HepG2 (cell line): ENCODE data around the gene HADHA. TPM values are rescaled to one million over a fixed set of nuclear protein-coding genes. Genes with fewer than 3 reads are reported as not detected.

Source experiments
- ATAC-seq: fragments of 200-7000 bp; cut with Tn5 transposase; 3 replicates; pipeline ENCODE4 v1.9.1; 2020; ENCODE audit warnings: mild to moderate bottlenecking, moderate library complexity
- BruUV-seq: library from RNA; stranded (reverse); fragments of 400-500 nt; replicated peaks from 2 replicates; lab custom pipeline; 2021; lab: Mats Ljungman, UMichigan
- CTCF ChIA-PET: fragments of 300-600 bp; formaldehyde crosslinking; extraction: SDS; loops from one replicate; lab custom pipeline; 2021; ENCODE audit warnings: low total read pairs, inconsistent platforms, low intra/inter-chr PET ratio; lab: Yijun Ruan, JAX
- POLR2A ChIA-PET: fragments of 350-600 bp; sonication (Branson Sonifier 250); formaldehyde crosslinking; loops from one replicate; lab custom pipeline; 2020; ENCODE audit warnings: antibody characterized with exemption, inconsistent platforms; lab: Yijun Ruan, JAX
- DNase-seq: peaks from one replicate; pipeline ENCODE4 v3.0.0-alpha.2; 2015; ENCODE audit warnings: low spot score
- FAIRE-seq: peaks from 3 replicates; lab custom pipeline; 2011; peaks lifted over from hg19 to GRCh38; lab: Jason Lieb, UNC
- H2AFZ ChIP-seq: one replicate; pipeline ENCODE4 v1.6.1; 2011; ENCODE audit warnings: low read length, inconsistent platforms
- H3K27ac ChIP-seq: fragments of 300-600 bp; 3 replicates; pipeline ENCODE4 v1.8.0; 2011; ENCODE audit warnings: mixed run types, mild to moderate bottlenecking, mixed read lengths, low read length, inconsistent platforms; ENCODE audit not compliant: insufficient read depth; ENCODE audit errors: extremely low read length
- H3K27me3 ChIP-seq, 2 experiments: fragments of 200-600 bp in 1 of 2; 2 replicates in 1 of 2; 3 replicates in 1 of 2; pipeline versions ENCODE4 v1.6.0 to v1.8.0; 2011; ENCODE audit warnings: low read length in 2 of 2, mild to moderate bottlenecking in 2 of 2, moderate library complexity in 2 of 2, inconsistent platforms in 1 of 2; ENCODE audit not compliant: insufficient read depth in 2 of 2, control insufficient read depth in 1 of 2
- H3K36me3 ChIP-seq, 2 experiments: fragments of 200-600 bp in 1 of 2; replicated peaks in 1 of 2; 2 replicates in 1 of 2; 3 replicates in 1 of 2; pipeline versions ENCODE4 v1.5.1 to v1.8.0; 2011; ENCODE audit warnings: low read length in 2 of 2, inconsistent platforms in 1 of 2; ENCODE audit not compliant: insufficient read depth in 2 of 2, control insufficient read depth in 1 of 2
- H3K4me1 ChIP-seq: 2 replicates; pipeline ENCODE4 v1.5.1; 2012; ENCODE audit warnings: low read length, inconsistent platforms; ENCODE audit not compliant: insufficient read depth
- H3K4me2 ChIP-seq: 2 replicates; pipeline ENCODE4 v1.6.0; 2011; ENCODE audit warnings: low read depth, low read length, inconsistent platforms
- H3K4me3 ChIP-seq, 3 experiments: fragments of 200-600 bp in 1 of 3; sonication (generic), shearing (Covaris generic) in 1 of 3; replicated peaks in 1 of 3; 2 replicates each; pipeline ENCODE4 v1.5.1; 2011 to 2016; ENCODE audit warnings: low read length in 3 of 3, inconsistent platforms in 2 of 3, low read depth in 2 of 3, mild to moderate bottlenecking in 2 of 3, control low read depth in 1 of 3, mixed read lengths in 1 of 3; ENCODE audit not compliant: insufficient read depth in 1 of 3
- H3K79me2 ChIP-seq: one replicate; pipeline ENCODE4 v1.6.1; 2011; ENCODE audit warnings: low read length, inconsistent platforms; ENCODE audit not compliant: insufficient read depth
- H3K9ac ChIP-seq: 2 replicates; pipeline ENCODE4 v1.6.0; 2011; ENCODE audit warnings: mild to moderate bottlenecking, low read depth, low read length, inconsistent platforms; ENCODE audit not compliant: insufficient read depth
- H3K9me3 ChIP-seq: 2 replicates; pipeline ENCODE4 v1.5.1; 2012; ENCODE audit warnings: mild to moderate bottlenecking, low read length
- H4K20me1 ChIP-seq: 2 replicates; pipeline ENCODE4 v1.6.0; 2011; ENCODE audit warnings: inconsistent platforms, mild to moderate bottlenecking, low read length, moderate library complexity; ENCODE audit not compliant: insufficient read depth
- ATF1 ChIP-seq: IDR thresholded peaks from 2 replicates; pipeline ENCODE4 v1.6.1; 2016; ENCODE audit warnings: mild to moderate bottlenecking, control low read depth
- DPF2 ChIP-seq: sonication (generic); formaldehyde crosslinking; IDR thresholded peaks from 2 replicates; pipeline ENCODE4 v1.4.0; 2020; ENCODE audit warnings: mild to moderate bottlenecking, low read depth, missing genetic modification reagents, borderline replicate concordance
- FOXM1 ChIP-seq: sonication (generic); formaldehyde crosslinking; IDR thresholded peaks from 2 replicates; pipeline ENCODE4 v1.5.0; 2020; ENCODE audit warnings: missing genetic modification reagents
- GFI1 ChIP-seq: sonication (generic); formaldehyde crosslinking; IDR thresholded peaks from 2 replicates; pipeline ENCODE4 v1.5.0; 2020; ENCODE audit warnings: missing genetic modification reagents, mild to moderate bottlenecking, borderline replicate concordance
- KLF6 ChIP-seq: IDR thresholded peaks from 2 replicates; pipeline ENCODE4 v1.8.0; 2016; ENCODE audit warnings: missing biosample characterization, missing genetic modification reagents
- MIER2 ChIP-seq: IDR thresholded peaks from 2 replicates; pipeline ENCODE4 v1.6.1; 2016; ENCODE audit warnings: missing biosample characterization, missing genetic modification reagents
- MYPOP ChIP-seq: sonication (generic); formaldehyde crosslinking; IDR thresholded peaks from 2 replicates; pipeline ENCODE4 v1.8.1; 2023; ENCODE audit warnings: mild to moderate bottlenecking, moderate library complexity, missing genetic modification reagents
- REST ChIP-seq, 2 experiments: IDR thresholded peaks; 2 replicates each; pipeline ENCODE4 v1.6.1; 2011 to 2012; ENCODE audit warnings: low read length in 2 of 2, borderline replicate concordance in 1 of 2, low read depth in 1 of 2, mild to moderate bottlenecking in 1 of 2, moderate library complexity in 1 of 2
- SRSF4 ChIP-seq: fragments of 200-400 bp; formaldehyde crosslinking; IDR thresholded peaks from one replicate; pipeline ENCODE4 v1.6.1; 2018; ENCODE audit warnings: mild to moderate bottlenecking, low read depth, low read length, moderate library complexity; ENCODE audit not compliant: poor library complexity, severe bottlenecking
- TMF1 ChIP-seq: sonication (generic); formaldehyde crosslinking; IDR thresholded peaks from 2 replicates; pipeline ENCODE4 v1.8.1; 2022; ENCODE audit warnings: low read depth, missing genetic modification reagents
- ZNF124 ChIP-seq: sonication (generic); formaldehyde crosslinking; IDR thresholded peaks from 2 replicates; pipeline ENCODE4 v1.4.0; 2020; ENCODE audit warnings: missing genetic modification reagents
- ZNF256 ChIP-seq: sonication (generic); formaldehyde crosslinking; conservative IDR thresholded peaks from 2 replicates; pipeline ENCODE4 v1.4.0; 2020; ENCODE audit warnings: missing genetic modification reagents
- ZNF281 ChIP-seq: sonication (generic); formaldehyde crosslinking; IDR thresholded peaks from 2 replicates; pipeline ENCODE4 v1.4.0; 2020; ENCODE audit warnings: missing genetic modification reagents, borderline replicate concordance
- ZNF3 ChIP-seq: IDR thresholded peaks from 2 replicates; pipeline ENCODE4 v1.7.0; 2017; ENCODE audit warnings: inconsistent platforms
- ZNF33B ChIP-seq: sonication (generic); formaldehyde crosslinking; IDR thresholded peaks from 2 replicates; pipeline ENCODE4 v1.5.1; 2020; ENCODE audit warnings: mild to moderate bottlenecking, missing genetic modification reagents
- ZNF580 ChIP-seq: IDR thresholded peaks from 2 replicates; pipeline ENCODE4 v1.6.1; 2016; ENCODE audit warnings: low read depth, borderline replicate concordance
- WGBS: methylation state at CpG from one replicate; pipeline ENCODE4 v1.1.6; 2017; ENCODE audit warnings: low lambda C conversion rate; 5-methylcytosine and 5-hydroxymethylcytosine counted together
- in situ Hi-C: cut with HindIII; loops from 2 replicates; pipeline ENCODE4 v1.10.0; 2017; ENCODE audit warnings: low pct_unique_long_range_greater_than_20kb; ENCODE audit not compliant: extremely low pct_ligation_motif_present
- intact Hi-C: fragments of 100-400 bp; cut with micrococcal nuclease; formaldehyde crosslinking; loops from one replicate; pipeline ENCODE4 v1.10.0; 2022; ENCODE audit not compliant: unreplicated experiment
- polyA plus RNA-seq, 8 experiments: library from polyadenylated mRNA; depleted of rRNA in 3 of 8; stranded (reverse) in 7 of 8; unstranded in 1 of 8; fragments of >200 nt; fragmentation: Illumina TruSeq in 4 of 8; extraction: Trizol in 4 of 8; gene quantifications; 2 replicates each; pipeline versions ENCODE4 v1.2.1 to v1.2.3, GENCODE V29; 2011 to 2016; ENCODE audit warnings: low read depth in 4 of 8, missing spikeins in 1 of 8, mixed read lengths in 1 of 8; ENCODE audit not compliant: insufficient read depth in 1 of 8
- total RNA-seq, 5 experiments: library from RNA; depleted of rRNA; stranded (reverse); fragments of >200 nt; fragmentation: Illumina TruSeq; extraction: Trizol; gene quantifications; 2 replicates each; pipeline ENCODE4 v1.2.3, GENCODE V29; 2016; ENCODE audit warnings: low read depth in 1 of 5

The HADHA gene
- total and polyA plus RNA-seq, 2 of the 13 experiments (the other 11 are each of a cell fraction or from before 2014, with no cell fraction given), result 102 to 270 TPM

- TF ChIP-seq ATF1 (CRISPR knock-in tag) (no peak), MYPOP (no peak), TMF1 (CRISPR knock-in tag) (no peak), GFI1 (CRISPR knock-in tag) (no peak), ZNF256 (no peak), DPF2 (no peak), FOXM1 (CRISPR knock-in tag) (no peak), ZNF33B (CRISPR knock-in tag) (no peak), ZNF124 (no peak), ZNF580 (no peak), SRSF4 (no peak)
Measured at GRCh38 chr2:26150243-26150642, 94.2 kb downstream of the HADHA start (continued).

GRCh38 chr2:26148501-26148900 lies 95.9 kb downstream of the HADHA start:
- no peaks in the 10 kb centered on the region for H3K9me3 ChIP-seq
- peaks cover 4 to 16% of the 10 kb centered on the region in 2 experiments; a peak in 3 of 5 replicates for H3K27me3 ChIP-seq
- H3K9ac ChIP-seq, result no peak overlapping the region
- H3K4me3 ChIP-seq, result no peak overlapping the region
- no peaks in the 10 kb centered on the region for H3K4me1 ChIP-seq
- TF ChIP-seq ZNF281 (CRISPR knock-in tag) (no peak), MIER2 (CRISPR knock-in tag) (peak; percentile 91), REST (IDR thresholded peaks at IDR 0.05; ENCODE audit: borderline replicate concordance in 1 of 2, low read depth in 1 of 2, low read length in 2 of 2) (peak; percentile 34 to 91), KLF6 (CRISPR knock-in tag) (no peak), ZNF3 (CRISPR knock-in tag) (peak; percentile 82; the same call in 1 of the 2 replicates)
- no TSS peak for BruUV-seq
- DNase-seq, result no peak
- no peak overlapping the region for H3K4me2 ChIP-seq
- no peaks in the 10 kb centered on the region for H3K36me3 ChIP-seq
- in situ Hi-C loops (loop anchor here (5.0 to 10.0 kb wide), 3 partner anchors 166 to 294 kb away; partner anchors contain the start of gene KIF3C), intact Hi-C loops (no loop called here)
- no peak overlapping the region for H2AFZ ChIP-seq
- 22% methylated on average over 2 of the region's 2 CpGs for WGBS
- ATAC-seq, result peak; percentile 28; the same call in 2 of the 3 replicates
- no peaks in the 10 kb centered on the region for H4K20me1 ChIP-seq
- H3K27ac ChIP-seq, result no peak overlapping the region
- ChIA-PET CTCF (no interaction called here), POLR2A (no interaction called here)
- no peak for FAIRE-seq
- H3K79me2 ChIP-seq, result no peaks in the 10 kb centered on the region
